Osteocyte (in vitro differentiated cells): ENCODE results near the gene PHF20. TPM values are rescaled to one million over a fixed set of nuclear protein-coding genes. Genes with fewer than 3 reads are reported as not detected.

Experiments used
- DNase-seq: peaks from one replicate; pipeline ENCODE4 v3.0.0; 2021; ENCODE audit warnings: mixed read lengths; ENCODE audit not compliant: unreplicated experiment; ENCODE audit errors: extremely low spot score
- H3K27ac Mint-ChIP-seq: one replicate; pipeline ENCODE4 v1.8.0; 2021; ENCODE audit warnings: mild to moderate bottlenecking, mixed read lengths; ENCODE audit not compliant: unreplicated experiment
- H3K27me3 Mint-ChIP-seq: one replicate; pipeline ENCODE4 v1.8.0; 2021; ENCODE audit warnings: mixed read lengths; ENCODE audit not compliant: unreplicated experiment
- H3K36me3 Mint-ChIP-seq: one replicate; pipeline ENCODE4 v1.8.0; 2021; ENCODE audit warnings: mixed read lengths; ENCODE audit not compliant: unreplicated experiment
- H3K4me1 Mint-ChIP-seq: one replicate; pipeline ENCODE4 v1.8.0; 2021; ENCODE audit warnings: mixed read lengths; ENCODE audit not compliant: unreplicated experiment
- H3K4me3 Mint-ChIP-seq: one replicate; pipeline ENCODE4 v1.8.0; 2021; ENCODE audit warnings: mild to moderate bottlenecking, moderate library complexity, mixed read lengths; ENCODE audit not compliant: unreplicated experiment
- H3K9me3 Mint-ChIP-seq: one replicate; pipeline ENCODE4 v1.8.0; 2021; ENCODE audit warnings: mixed read lengths; ENCODE audit not compliant: unreplicated experiment
- total RNA-seq: library from RNA; stranded (reverse); gene quantifications from 2 replicates; pipeline ENCODE4 v1.2.1, GENCODE V29; 2021
- TF ChIP-seq, protein P1 (sequence below): fragments of 200-600 bp; sonication (generic); IDR thresholded peaks from 2 replicates; pipeline ENCODE4 v1.5.0; 2021; ENCODE audit warnings: antibody characterized with exemption, mild to moderate bottlenecking, moderate library complexity

PHF20 gene
- total RNA-seq, 1 donor from 2014 or later: 38.1 TPM

DNA sequence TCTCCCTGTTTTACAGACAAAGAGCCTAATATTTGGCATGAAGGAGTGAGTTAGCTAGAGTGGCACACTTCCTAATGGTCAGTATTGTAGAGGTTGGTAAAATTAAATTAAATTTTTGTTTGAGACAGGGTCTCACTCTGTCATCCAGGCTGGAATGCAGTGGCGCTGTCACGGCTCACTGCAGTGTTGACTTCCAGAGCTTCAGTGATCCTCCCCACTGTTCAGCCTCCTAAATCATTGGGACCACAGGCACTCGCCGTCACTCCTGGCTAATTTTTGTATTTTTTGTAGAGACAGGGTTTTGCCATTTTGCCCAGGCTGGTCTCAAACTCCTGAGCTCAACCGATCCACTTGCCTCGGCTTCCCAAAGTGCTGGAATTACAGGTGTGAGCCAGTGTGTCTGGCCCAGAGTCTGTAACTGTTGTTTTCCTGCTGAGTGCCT is 111.5 kb downstream of the PHF20 start:
- TF ChIP-seq, protein P1, sequence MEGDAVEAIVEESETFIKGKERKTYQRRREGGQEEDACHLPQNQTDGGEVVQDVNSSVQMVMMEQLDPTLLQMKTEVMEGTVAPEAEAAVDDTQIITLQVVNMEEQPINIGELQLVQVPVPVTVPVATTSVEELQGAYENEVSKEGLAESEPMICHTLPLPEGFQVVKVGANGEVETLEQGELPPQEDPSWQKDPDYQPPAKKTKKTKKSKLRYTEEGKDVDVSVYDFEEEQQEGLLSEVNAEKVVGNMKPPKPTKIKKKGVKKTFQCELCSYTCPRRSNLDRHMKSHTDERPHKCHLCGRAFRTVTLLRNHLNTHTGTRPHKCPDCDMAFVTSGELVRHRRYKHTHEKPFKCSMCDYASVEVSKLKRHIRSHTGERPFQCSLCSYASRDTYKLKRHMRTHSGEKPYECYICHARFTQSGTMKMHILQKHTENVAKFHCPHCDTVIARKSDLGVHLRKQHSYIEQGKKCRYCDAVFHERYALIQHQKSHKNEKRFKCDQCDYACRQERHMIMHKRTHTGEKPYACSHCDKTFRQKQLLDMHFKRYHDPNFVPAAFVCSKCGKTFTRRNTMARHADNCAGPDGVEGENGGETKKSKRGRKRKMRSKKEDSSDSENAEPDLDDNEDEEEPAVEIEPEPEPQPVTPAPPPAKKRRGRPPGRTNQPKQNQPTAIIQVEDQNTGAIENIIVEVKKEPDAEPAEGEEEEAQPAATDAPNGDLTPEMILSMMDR: no peak
- Mint-ChIP-seq H3K27ac (peak overlapping the region; percentile 93), H3K4me3 (no peak overlapping the region), H3K36me3 (peaks cover 5% of the 10 kb centered on the region), H3K27me3 (no peaks in the 10 kb centered on the region), H3K4me1 (peaks cover 34% of the 10 kb centered on the region), H3K9me3 (no peaks in the 10 kb centered on the region)
- no peak for DNase-seq

- no peaks in the 10 kb centered on the region for H3K9me3 Mint-ChIP-seq
- H3K27me3 Mint-ChIP-seq: no peaks in the 10 kb centered on the region
- TF ChIP-seq, protein P1: peak; percentile 93
- H3K27ac Mint-ChIP-seq: peak overlapping the region; percentile 93
- peaks cover 29% of the 10 kb centered on the region for H3K4me1 Mint-ChIP-seq
- peaks cover 2% of the 10 kb centered on the region for H3K36me3 Mint-ChIP-seq
- H3K4me3 Mint-ChIP-seq: peak overlapping the region; percentile 71
- DNase-seq: peak; percentile 91
Measured at GRCh38 chr20:35883778-35884540, 112.1 kb downstream of the PHF20 start.

DNA sequence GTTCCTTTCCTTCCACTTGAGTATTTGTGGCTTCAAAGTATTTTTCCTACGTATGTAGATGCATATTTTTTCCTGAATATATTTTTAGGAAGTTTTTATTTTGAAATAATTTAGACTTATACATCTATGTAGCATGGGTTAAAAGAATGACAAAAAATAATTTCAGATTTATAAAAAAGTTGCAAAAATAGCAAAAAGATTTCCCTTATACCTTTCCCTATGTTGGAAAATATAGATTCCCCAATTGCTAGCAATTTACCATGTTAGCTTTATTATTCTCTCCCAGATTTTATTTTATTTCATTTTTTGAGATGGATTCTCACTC is 112.7 kb downstream of the PHF20 start:
- no peak overlapping the region for H3K4me3 Mint-ChIP-seq
- H3K9me3 Mint-ChIP-seq: no peaks in the 10 kb centered on the region
- peaks cover 27% of the 10 kb centered on the region for H3K4me1 Mint-ChIP-seq
- no peak for DNase-seq
- H3K27ac Mint-ChIP-seq: peak overlapping the region; percentile 93
- TF ChIP-seq, protein P1: no peak
- no peaks in the 10 kb centered on the region for H3K27me3 Mint-ChIP-seq
- H3K36me3 Mint-ChIP-seq: peaks cover 2% of the 10 kb centered on the region

DNA sequence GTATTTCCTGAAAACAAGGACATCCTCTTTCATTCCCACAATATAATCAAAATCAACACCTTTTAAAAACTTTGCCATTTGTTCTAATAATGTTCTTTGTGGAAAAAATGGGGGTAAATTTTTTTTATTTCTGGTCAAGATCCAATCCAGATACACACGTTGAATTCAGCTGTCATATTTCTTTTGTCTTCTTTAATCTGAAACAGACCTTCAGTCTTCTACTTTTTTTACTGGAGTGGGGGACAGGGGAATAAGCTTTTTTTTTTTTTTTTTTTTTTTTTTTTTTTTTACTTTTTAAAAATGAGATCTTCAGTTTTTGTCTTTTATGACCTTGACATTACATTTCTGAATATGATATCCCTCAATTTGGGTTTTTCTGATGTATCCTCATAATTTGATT is 113.4 kb downstream of the PHF20 start:
- Mint-ChIP-seq H3K9me3 (no peaks in the 10 kb centered on the region), H3K4me3 (no peak overlapping the region), H3K36me3 (peaks cover 2% of the 10 kb centered on the region), H3K27ac (peak overlapping the region; percentile 93), H3K27me3 (no peaks in the 10 kb centered on the region), H3K4me1 (peaks cover 21% of the 10 kb centered on the region)
- no peak for DNase-seq
- TF ChIP-seq, protein P1: no peak

- no peaks in the 10 kb centered on the region for H3K9me3 Mint-ChIP-seq
- no peak overlapping the region for H3K27ac Mint-ChIP-seq
- H3K36me3 Mint-ChIP-seq: peaks cover 2% of the 10 kb centered on the region
- H3K4me1 Mint-ChIP-seq: peaks cover 24% of the 10 kb centered on the region
- TF ChIP-seq, protein P1: no peak
- H3K27me3 Mint-ChIP-seq: no peaks in the 10 kb centered on the region
- DNase-seq: no peak
- no peak overlapping the region for H3K4me3 Mint-ChIP-seq
Measured at GRCh38 chr20:35886537-35886936, 114.7 kb downstream of the PHF20 start.
